Suppressor macrophage treated with lipopolysaccharide for 4 hours (primary cell): ENCODE measurements around the gene EFNA3.

Experiments used
- DNase-seq: peaks from one replicate; pipeline ENCODE4 v3.0.0-alpha.2; 2020

EFNA3 gene

GRCh38 chr1:155070158-155070621 lies 8.4 kb upstream of the EFNA3 start:
- no peak for DNase-seq

GRCh38 chr1:155070721-155071569 lies 7.7 kb upstream of the EFNA3 start:
- DNase-seq = peak; percentile 81

GRCh38 chr1:155071701-155072100 lies 6.9 kb upstream of the EFNA3 start:
- peak; percentile 36 for DNase-seq

GRCh38 chr1:155072531-155073289 lies 5.9 kb upstream of the EFNA3 start:
- peak; percentile 38 for DNase-seq

GRCh38 chr1:155073377-155074242 lies 5.0 kb upstream of the EFNA3 start:
- DNase-seq = peak; percentile 40

- no peak for DNase-seq
These were observed 3.1 kb upstream of the EFNA3 start for GRCh38 chr1:155075535-155075934.

- no peak for DNase-seq
These were observed 2.3 kb upstream of the EFNA3 start for GRCh38 chr1:155076371-155076770.

- DNase-seq = no peak
These were observed 1.3 kb upstream of the EFNA3 start for GRCh38 chr1:155077346-155077745.

DNA sequence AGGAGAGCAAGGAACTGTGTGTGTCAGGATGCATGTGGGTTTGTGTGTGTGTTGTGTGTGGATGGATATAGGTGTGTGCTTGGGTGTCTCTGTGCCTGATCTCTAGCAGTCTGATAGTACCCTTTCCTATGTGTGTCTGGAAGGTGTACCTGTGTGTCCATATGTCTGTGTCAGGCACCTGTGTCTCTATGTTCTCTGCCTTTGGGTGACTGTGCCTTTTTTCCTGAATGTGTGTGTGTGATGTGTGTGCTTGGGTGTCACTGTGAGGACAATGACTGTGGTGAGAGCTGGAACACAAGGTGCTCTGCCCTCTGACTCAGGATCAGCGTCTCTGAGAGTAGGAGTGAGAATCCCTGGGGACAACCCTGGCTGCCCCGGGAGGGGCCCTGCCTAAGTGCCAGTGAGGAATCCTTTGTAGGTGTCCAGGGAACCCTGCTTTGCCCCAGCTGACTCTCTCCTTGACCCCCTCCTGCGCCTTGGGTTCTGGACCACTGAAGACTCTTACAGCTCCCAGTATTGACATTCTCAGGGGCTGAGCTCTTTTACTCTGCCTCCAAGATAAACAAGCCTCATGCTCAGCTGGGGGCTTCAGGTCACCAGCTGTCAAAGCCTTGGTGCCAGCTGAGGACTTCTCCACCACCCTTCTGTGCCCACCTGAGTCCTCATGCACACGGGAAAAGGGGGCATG lies 735 bp upstream of the EFNA3 start:
- no peak for DNase-seq

- no peak for DNase-seq
These were observed 511 bp downstream of the EFNA3 start for GRCh38 chr1:155079210-155079486.

GRCh38 chr1:155079487-155080311 lies 1.1 kb downstream of the EFNA3 start:
- DNase-seq = no peak

- DNase-seq = no peak
These were observed 1.9 kb downstream of the EFNA3 start for GRCh38 chr1:155080312-155081228.

GRCh38 chr1:155081472-155082300 lies 3.0 kb downstream of the EFNA3 start:
- peak; percentile 23 for DNase-seq

DNA sequence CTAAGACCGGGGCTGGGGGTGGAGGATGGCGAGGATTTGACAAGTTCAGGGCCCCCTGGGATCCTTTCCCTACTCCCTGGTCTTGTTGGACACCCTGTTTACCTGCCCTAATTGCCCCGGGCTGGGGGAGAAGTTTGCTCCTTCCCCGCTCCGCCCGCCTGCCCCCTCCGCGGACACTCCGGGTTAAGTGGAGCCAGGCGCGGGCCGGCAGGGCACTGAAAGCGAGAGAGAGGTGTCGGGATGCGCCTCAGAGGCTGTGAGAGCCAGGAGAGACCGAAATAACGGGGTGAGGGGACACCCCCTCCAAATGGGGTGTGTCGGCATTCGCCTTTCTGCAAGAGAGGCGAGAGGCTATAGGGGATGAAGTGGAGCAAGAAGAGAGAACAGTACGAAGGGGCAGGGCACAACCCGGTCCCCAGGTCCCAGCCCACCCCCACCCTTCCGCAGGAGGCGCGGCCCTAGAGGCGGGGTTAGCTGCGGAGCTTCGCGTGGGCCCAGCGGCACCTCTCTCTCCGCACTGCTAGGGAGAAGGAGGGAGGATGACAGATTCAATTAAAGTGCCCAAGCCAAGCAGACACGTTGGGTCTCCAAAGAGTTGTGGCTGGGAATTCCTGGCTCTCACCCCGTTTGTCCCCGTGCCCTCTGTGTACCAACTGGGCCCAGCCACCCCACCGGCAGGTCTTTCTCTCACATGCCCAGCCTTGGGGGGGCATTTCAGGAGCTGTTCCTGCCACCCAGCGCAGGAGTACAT lies 3.8 kb downstream of the EFNA3 start:
- DNase-seq = no peak

DNA sequence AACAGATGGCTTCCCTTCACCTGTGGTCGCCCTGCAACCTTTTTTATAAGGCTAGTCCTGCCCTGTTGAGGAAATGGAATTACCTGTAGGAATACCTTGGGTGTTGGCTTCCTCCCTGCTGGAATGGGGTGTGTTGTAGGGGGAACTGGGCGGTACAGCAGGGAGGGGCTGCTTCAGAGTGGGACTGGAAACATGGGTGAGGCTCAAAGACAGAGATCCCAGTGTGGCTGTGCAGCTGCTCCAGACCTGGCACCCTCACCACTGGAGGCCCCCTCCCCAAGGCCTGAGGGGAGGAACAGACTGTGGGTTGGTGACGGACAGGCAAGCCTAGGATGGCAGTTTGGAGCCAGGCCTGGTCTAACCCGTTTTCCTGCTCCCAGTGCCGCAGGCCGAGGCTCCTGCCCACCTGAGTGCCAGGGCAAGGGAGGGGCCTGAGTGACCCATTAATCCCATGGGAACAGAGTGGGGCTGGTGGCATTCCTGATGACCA lies 4.5 kb downstream of the EFNA3 start:
- DNase-seq = no peak

GRCh38 chr1:155083865-155084721 lies 5.5 kb downstream of the EFNA3 start:
- peak; percentile 51 for DNase-seq

DNA sequence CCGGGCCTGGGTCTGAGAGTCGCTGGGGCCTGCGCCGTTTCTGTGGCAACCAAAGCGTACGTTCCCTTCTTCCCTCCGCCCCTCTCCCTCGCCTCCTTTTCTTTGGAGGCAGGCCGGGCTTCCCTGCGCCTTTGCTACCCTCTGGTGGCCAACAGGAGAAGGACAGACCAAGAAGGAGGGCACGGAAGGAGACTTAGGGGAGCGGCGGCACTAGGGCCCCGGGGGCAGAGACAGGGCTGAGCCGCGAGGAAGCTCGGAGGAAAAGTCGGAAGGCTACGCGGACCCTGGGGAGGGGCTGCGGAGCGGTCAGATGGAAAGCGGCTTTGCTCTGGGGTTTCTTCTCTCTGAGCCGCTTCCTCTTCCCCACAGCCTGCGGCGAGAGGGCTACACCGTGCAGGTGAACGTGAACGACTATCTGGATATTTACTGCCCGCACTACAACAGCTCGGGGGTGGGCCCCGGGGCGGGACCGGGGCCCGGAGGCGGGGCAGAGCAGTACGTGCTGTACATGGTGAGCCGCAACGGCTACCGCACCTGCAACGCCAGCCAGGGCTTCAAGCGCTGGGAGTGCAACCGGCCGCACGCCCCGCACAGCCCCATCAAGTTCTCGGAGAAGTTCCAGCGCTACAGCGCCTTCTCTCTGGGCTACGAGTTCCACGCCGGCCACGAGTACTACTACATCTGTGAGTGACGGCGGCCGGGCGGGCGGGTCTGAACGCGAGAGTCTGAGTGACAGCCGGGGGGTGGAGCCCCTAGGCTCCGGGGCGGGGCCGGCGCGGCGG lies 6.3 kb downstream of the EFNA3 start:
- peak; percentile 95 for DNase-seq
